Ectodermal cell (in vitro differentiated cells): ENCODE results near the gene TGM3. TPM values are rescaled to one million over a fixed set of nuclear protein-coding genes. Genes with fewer than 3 reads are reported as not detected.

Experiments
- H3K27ac ChIP-seq: 2 replicates; pipeline ENCODE4 v1.7.0; 2013; ENCODE audit warnings: mild to moderate bottlenecking, low read depth, low read length; ENCODE audit not compliant: insufficient read depth, poor library complexity, severe bottlenecking
- H3K27me3 ChIP-seq: 2 replicates; pipeline ENCODE4 v1.7.0; 2013; ENCODE audit warnings: mild to moderate bottlenecking, low read length; ENCODE audit not compliant: insufficient read depth, control insufficient read depth, poor library complexity, severe bottlenecking
- H3K36me3 ChIP-seq: one replicate; pipeline ENCODE4 v1.7.0; 2013; ENCODE audit warnings: low read length; ENCODE audit not compliant: control insufficient read depth, insufficient read depth
- H3K4me1 ChIP-seq: one replicate; pipeline ENCODE4 v1.7.0; 2013; ENCODE audit warnings: low read length; ENCODE audit not compliant: control insufficient read depth, insufficient read depth
- H3K4me3 ChIP-seq: 2 replicates; pipeline ENCODE4 v1.7.0; 2013; ENCODE audit warnings: low read depth, low read length, control low read depth; ENCODE audit not compliant: insufficient read depth
- H3K9me3 ChIP-seq: 2 replicates; pipeline ENCODE4 v1.7.0; 2013; ENCODE audit warnings: mild to moderate bottlenecking, low read length, moderate library complexity; ENCODE audit not compliant: control insufficient read depth
- WGBS, 2 experiments: methylation state at CpG; one replicate each; pipeline ENCODE4 v1.1.7; 2013; ENCODE audit warnings: missing lambda C conversion rate in 2 of 2; 5-methylcytosine and 5-hydroxymethylcytosine counted together
- polyA plus RNA-seq, 4 experiments: library from polyadenylated mRNA; stranded (reverse); fragments of 50-300 nt; gene quantifications; one replicate each; pipeline ENCODE4 v1.2.3, GENCODE V29; 2013

Gene TGM3, protein sequence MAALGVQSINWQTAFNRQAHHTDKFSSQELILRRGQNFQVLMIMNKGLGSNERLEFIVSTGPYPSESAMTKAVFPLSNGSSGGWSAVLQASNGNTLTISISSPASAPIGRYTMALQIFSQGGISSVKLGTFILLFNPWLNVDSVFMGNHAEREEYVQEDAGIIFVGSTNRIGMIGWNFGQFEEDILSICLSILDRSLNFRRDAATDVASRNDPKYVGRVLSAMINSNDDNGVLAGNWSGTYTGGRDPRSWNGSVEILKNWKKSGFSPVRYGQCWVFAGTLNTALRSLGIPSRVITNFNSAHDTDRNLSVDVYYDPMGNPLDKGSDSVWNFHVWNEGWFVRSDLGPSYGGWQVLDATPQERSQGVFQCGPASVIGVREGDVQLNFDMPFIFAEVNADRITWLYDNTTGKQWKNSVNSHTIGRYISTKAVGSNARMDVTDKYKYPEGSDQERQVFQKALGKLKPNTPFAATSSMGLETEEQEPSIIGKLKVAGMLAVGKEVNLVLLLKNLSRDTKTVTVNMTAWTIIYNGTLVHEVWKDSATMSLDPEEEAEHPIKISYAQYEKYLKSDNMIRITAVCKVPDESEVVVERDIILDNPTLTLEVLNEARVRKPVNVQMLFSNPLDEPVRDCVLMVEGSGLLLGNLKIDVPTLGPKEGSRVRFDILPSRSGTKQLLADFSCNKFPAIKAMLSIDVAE
- 0.37 TPM for polyA plus RNA-seq (2013, experiment 1 of 4)
- polyA plus RNA-seq (2013, experiment 2 of 4) = 0.14 TPM
- not detected for polyA plus RNA-seq (2013, experiment 3 of 4)
- 0.12 TPM for polyA plus RNA-seq (2013, experiment 4 of 4)

DNA sequence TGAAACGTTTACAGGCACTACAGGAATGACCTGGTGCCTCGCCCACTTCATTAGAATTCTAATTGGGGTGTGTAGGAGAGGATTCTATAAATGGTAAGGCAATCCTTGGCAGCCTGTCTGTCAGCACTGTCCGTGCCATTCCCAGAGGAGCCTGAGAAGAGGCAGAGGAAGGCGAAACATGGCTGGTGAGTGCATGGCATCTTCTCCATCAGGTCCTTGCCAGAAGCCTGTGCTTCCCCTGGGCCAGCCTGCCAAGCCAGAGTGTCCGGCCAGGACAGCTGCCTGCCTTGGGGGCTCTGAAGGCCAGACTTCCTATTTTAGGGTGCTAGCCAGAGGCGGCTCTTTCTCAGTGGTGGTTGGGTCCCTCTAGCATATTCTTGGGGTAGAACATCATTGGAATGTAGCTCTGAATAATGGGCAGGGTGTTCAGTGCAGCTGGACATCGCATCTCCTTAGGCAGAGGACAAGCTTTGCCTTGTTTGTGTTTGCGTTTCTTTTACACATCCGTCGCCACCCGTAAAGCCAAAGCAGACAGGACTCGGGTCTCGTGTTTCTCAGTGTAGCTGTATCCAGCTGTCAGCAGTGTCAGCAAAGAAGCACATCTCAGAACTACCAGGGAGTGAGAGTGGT lies at the start of gene TGM3:
Gene TGM3 (plus strand): TSS at position 116 of the 630 bp plus-strand sequence. CDS start 63 bp downstream, at position 179.
- no peak within 1 kb of the TSS for H3K4me3 ChIP-seq
- no peaks in the 10 kb centered on the region for H3K9me3 ChIP-seq
- H3K27me3 ChIP-seq = no peaks in the 10 kb centered on the region
- peaks cover 28% of the 10 kb centered on the region for H3K4me1 ChIP-seq
- H3K27ac ChIP-seq = no peak within 1 kb of the TSS
- no peaks in the 10 kb centered on the region for H3K36me3 ChIP-seq
- 78 to 80% methylated on average over 13 of the region's 13 CpGs for WGBS, 2 experiments

DNA sequence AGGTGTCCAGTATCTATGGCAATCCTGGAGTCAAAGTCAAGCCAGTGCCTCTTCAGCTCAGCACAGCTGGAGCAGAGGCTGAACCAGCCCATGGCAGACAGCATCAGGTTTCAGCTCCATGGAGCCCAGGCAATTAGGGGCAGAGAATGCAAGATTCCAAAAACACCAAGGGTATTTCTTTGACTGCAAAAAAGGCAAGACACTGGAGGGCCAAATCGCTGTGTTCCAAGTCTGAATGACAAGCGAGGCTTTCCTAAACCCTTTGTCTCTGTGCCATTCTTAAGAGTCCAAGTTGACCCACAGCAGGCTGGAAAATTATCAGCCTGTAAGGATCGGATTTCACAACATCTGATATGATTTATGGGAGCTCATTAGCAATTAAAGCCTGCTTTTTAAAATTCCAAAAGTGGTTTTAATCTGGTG lies 49.7 kb upstream of the TGM3 start:
- Histone ChIP-seq H3K36me3 (no peaks in the 10 kb centered on the region), H3K4me3 (no peak overlapping the region), H3K4me1 (peaks cover 25% of the 10 kb centered on the region), H3K9me3 (no peaks in the 10 kb centered on the region), H3K27ac (peak overlapping the region; percentile 55), H3K27me3 (no peaks in the 10 kb centered on the region)
- WGBS, 2 experiments = 37 to 39% methylated on average over 3 of the region's 3 CpGs

DNA sequence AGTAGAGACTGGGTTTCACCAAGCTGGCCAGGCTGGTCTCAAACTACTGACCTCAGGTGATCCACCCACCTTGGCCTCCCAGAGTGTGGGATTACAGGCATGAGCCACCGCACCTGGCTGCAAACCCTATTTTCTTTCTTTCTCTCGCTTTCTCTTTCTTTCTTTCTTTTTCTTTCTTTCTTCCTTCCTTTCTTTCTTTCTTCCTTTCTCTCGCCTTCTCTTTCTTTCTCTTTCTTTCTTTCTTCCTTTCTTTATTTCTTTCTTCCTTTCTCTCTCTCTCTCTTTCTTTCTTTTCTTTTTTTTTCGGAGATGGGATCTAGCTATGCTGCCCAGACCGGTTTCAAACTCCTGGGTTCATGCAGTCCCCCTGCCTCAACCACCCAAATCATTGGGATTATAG lies 47.0 kb upstream of the TGM3 start:
- Histone ChIP-seq H3K9me3 (no peaks in the 10 kb centered on the region), H3K4me3 (no peak overlapping the region), H3K27ac (no peak overlapping the region), H3K36me3 (no peaks in the 10 kb centered on the region), H3K27me3 (no peaks in the 10 kb centered on the region), H3K4me1 (peaks cover 25% of the 10 kb centered on the region)
- WGBS, 2 experiments = 94 to 95% methylated on average over 5 of the region's 5 CpGs

DNA sequence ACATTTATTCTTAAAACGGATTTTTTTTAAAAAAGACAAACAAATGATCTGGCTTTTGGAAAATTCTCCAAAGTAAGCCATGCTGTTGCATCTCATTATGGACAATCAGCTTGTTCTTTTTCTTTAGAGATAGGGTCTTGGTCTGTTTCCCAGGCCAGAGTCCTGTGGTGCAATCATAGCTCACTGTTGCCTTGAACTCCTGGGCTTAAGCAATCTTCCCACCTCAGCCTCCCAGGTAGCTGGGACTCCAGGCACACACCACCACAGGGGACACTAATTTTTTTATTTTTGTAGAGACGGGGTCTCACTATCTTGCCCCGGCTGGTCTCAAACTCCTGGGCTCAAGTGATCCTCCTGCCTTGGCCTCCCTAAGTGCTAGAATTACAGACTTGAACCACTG lies 45.9 kb upstream of the TGM3 start:
- Histone ChIP-seq H3K4me1 (peaks cover 21% of the 10 kb centered on the region), H3K27me3 (no peaks in the 10 kb centered on the region), H3K4me3 (no peak overlapping the region), H3K27ac (no peak overlapping the region), H3K9me3 (no peaks in the 10 kb centered on the region), H3K36me3 (no peaks in the 10 kb centered on the region)
- WGBS, 2 experiments = 92 to 93% methylated on average over 3 of the region's 3 CpGs

DNA sequence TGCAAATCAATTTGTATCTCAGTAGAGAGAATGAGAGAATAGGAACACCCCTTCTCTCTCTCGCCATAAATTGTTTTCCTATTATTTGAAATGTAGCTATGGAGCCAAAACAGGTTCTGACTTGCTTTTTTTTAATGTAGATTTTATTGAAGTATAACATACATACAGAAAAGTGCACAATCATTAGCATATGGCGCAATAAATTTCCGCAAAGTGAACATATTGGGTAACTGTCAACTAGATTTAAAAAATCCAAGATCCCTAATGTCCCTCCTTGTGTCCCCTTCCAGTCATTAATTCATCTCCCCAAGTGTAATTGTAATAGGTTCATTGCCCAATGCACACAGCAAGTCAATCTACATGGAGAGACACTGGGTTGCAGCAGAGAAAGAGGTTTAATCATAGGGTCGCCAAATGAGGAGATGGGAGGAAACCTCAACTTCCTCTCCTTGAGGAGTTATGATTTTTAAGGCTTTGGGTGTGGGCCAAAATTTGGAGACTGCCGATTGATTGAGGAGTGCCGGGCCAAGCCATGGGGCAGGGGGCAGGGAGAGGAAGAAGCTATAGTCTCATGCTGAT lies 43.3 kb upstream of the TGM3 start:
- H3K4me3 ChIP-seq = no peak overlapping the region
- no peaks in the 10 kb centered on the region for H3K36me3 ChIP-seq
- H3K27ac ChIP-seq = no peak overlapping the region
- 75 to 85% methylated on average over 5 of the region's 6 CpGs for WGBS, 2 experiments
- H3K27me3 ChIP-seq = no peaks in the 10 kb centered on the region
- no peaks in the 10 kb centered on the region for H3K4me1 ChIP-seq
- no peaks in the 10 kb centered on the region for H3K9me3 ChIP-seq

DNA sequence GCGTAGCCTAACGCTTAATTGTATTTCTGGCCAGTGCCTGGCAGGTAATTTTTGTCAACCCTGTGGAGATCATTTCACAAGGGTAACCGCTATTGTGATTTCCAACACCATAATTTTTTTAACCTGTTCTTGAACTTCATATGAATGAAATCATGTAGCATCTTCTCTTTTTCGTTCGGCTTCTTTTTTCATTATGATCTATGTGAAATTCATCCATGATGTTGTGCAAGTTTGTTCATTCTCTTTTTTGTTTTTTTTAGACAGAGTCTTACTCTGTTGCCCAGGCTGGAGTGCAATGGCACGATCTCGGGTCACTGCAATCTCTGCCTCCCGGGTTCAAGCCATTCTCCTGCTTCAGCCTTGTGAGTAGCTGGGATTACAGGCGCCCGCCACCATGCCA lies 42.5 kb upstream of the TGM3 start:
- 86 to 87% methylated on average over 10 of the region's 10 CpGs for WGBS, 2 experiments
- H3K36me3 ChIP-seq = no peaks in the 10 kb centered on the region
- no peaks in the 10 kb centered on the region for H3K4me1 ChIP-seq
- H3K4me3 ChIP-seq = no peak overlapping the region
- H3K27ac ChIP-seq = no peak overlapping the region
- no peaks in the 10 kb centered on the region for H3K9me3 ChIP-seq
- no peaks in the 10 kb centered on the region for H3K27me3 ChIP-seq

DNA sequence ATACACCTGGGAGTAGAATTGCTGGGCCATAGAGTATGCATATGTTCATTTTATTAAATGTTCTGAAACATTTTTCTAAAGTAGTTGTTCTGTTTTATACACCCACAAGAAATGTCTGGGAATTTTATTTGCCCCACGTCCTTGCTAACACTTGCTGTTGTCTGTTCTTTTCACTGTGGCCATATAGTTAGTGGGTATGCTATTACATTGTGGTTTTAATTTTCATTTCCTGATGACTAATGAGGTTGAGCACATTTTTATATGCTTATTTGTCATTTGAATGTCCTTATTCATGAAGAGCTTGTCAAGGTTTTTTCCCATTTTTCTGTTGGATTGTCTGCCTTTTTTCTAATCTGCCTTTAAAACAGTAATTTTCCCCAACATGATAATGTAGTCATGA lies 41.5 kb upstream of the TGM3 start:
- no peaks in the 10 kb centered on the region for H3K27me3 ChIP-seq
- H3K9me3 ChIP-seq = no peaks in the 10 kb centered on the region
- no peak overlapping the region for H3K4me3 ChIP-seq
- H3K27ac ChIP-seq = no peak overlapping the region
- WGBS, 2 experiments = 96 to 100% methylated on average over 1 of the region's 1 CpG
- no peaks in the 10 kb centered on the region for H3K4me1 ChIP-seq
- H3K36me3 ChIP-seq = no peaks in the 10 kb centered on the region

DNA sequence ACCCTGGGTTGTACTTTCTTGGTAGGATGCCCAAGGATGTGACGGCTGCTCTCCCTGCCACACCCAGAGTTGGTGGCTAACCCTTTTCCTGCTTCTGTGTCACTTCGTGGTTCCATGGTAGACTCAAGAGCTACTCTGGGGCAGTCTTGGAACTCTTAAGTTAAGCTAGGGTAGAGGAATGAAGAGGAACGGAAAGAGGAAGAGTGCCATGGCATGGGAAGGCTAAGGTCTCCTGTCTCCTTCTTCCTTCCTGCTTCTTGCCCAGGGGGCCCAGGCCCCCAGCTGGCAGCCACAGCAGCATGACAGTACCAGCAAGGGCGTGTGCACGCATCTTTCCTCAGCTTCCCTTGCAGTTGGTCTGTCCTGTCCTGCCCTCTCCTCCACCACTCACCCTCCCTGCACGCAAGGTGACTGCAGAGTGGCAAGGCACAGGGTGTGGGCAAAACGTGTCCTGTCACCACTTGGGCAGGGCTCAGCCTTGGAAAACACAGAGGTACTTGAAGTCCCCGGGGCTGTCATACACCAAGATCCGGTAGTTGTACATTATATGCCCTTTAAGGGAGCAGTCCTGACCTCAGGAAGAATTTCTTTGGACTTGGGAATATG lies 39.8 kb upstream of the TGM3 start:
- no peaks in the 10 kb centered on the region for H3K4me1 ChIP-seq
- H3K27ac ChIP-seq = no peak overlapping the region
- H3K36me3 ChIP-seq = no peaks in the 10 kb centered on the region
- H3K4me3 ChIP-seq = no peak overlapping the region
- H3K9me3 ChIP-seq = no peaks in the 10 kb centered on the region
- 86 to 88% methylated on average over 9 of the region's 9 CpGs for WGBS, 2 experiments
- no peaks in the 10 kb centered on the region for H3K27me3 ChIP-seq

DNA sequence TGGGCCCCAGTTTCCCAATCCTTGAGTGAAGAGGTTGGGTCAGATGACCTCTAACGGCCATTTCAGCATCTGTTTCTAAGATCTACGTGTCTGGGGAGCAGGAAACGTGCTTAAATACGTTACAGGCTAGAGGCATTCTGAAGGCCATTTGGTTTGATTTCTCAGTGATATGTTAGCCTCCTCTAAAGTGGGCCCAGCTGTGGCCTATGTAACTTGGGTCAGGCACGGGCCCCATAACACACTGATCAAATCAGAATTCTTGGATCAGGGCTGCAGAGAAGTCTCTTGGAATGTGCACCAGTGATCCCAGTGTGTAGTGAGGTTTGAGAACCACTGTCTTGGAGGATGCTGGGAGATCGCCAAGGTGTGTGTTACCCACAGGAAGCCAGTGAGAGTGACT lies 36.1 kb upstream of the TGM3 start:
- no peaks in the 10 kb centered on the region for H3K9me3 ChIP-seq
- 94 to 96% methylated on average over 6 of the region's 6 CpGs for WGBS, 2 experiments
- no peaks in the 10 kb centered on the region for H3K4me1 ChIP-seq
- H3K36me3 ChIP-seq = no peaks in the 10 kb centered on the region
- no peaks in the 10 kb centered on the region for H3K27me3 ChIP-seq
- H3K27ac ChIP-seq = no peak overlapping the region
- no peak overlapping the region for H3K4me3 ChIP-seq
